HEK293T (cell line): ENCODE measurements around the gene RASA3.

Source experiments
- CTCF ChIA-PET: fragments of 350-600 bp; formaldehyde crosslinking; extraction: SDS; loops from one replicate; lab custom pipeline; 2021; ENCODE audit warnings: antibody characterized with exemption, inconsistent platforms; lab: Yijun Ruan, JAX
- POLR2A ChIA-PET: fragments of 350-600 bp; formaldehyde crosslinking; extraction: SDS; loops from one replicate; lab custom pipeline; 2020; ENCODE audit warnings: antibody characterized with exemption, inconsistent platforms; lab: Yijun Ruan, JAX
- DNase-seq: peaks from one replicate; pipeline ENCODE4 v3.0.0; 2012; ENCODE audit warnings: mixed read lengths; ENCODE audit errors: extremely low spot score
- ARNT ChIP-seq: fragments of 450-650 bp; IDR thresholded peaks from 2 replicates; pipeline ENCODE4 v1.6.1; 2017; ENCODE audit warnings: mild to moderate bottlenecking
- BHLHE40 ChIP-seq: fragments of 450-650 bp; IDR thresholded peaks from 2 replicates; pipeline ENCODE4 v1.6.1; 2016; ENCODE audit warnings: mild to moderate bottlenecking, moderate library complexity, borderline replicate concordance
- CTBP1 ChIP-seq: fragments of 450-650 bp; IDR thresholded peaks from 2 replicates; pipeline ENCODE4 v1.6.1; 2016; ENCODE audit warnings: borderline replicate concordance
- ELF4 ChIP-seq: fragments of 450-650 bp; IDR thresholded peaks from 2 replicates; pipeline ENCODE4 v1.6.1; 2017; ENCODE audit warnings: antibody characterized with exemption
- FOXA1 ChIP-seq: fragments of 450-650 bp; IDR thresholded peaks from 2 replicates; pipeline ENCODE4 v1.6.1; 2016; ENCODE audit warnings: mild to moderate bottlenecking
- FOXK2 ChIP-seq: fragments of 450-650 bp; IDR thresholded peaks from 2 replicates; pipeline ENCODE4 v1.6.1; 2016; ENCODE audit warnings: mild to moderate bottlenecking
- FOXM1 ChIP-seq: fragments of 450-650 bp; IDR thresholded peaks from 2 replicates; pipeline ENCODE4 v1.6.1; 2017; ENCODE audit warnings: mild to moderate bottlenecking, borderline replicate concordance
- HDGF ChIP-seq: fragments of 450-650 bp; IDR thresholded peaks from 2 replicates; pipeline ENCODE4 v1.6.1; 2017; ENCODE audit warnings: antibody characterized with exemption, borderline replicate concordance
- L3MBTL2 ChIP-seq: fragments of 450-650 bp; conservative IDR thresholded peaks from 2 replicates; pipeline ENCODE4 v1.6.1; 2016; ENCODE audit warnings: mild to moderate bottlenecking
- LEF1 ChIP-seq: fragments of 450-650 bp; IDR thresholded peaks from 2 replicates; pipeline ENCODE4 v1.6.1; 2017; ENCODE audit warnings: mild to moderate bottlenecking, borderline replicate concordance
- NFRKB ChIP-seq: fragments of 450-650 bp; IDR thresholded peaks from 2 replicates; pipeline ENCODE4 v1.6.1; 2016; ENCODE audit warnings: mild to moderate bottlenecking, moderate library complexity
- SP1 ChIP-seq: fragments of 450-650 bp; IDR thresholded peaks from 2 replicates; pipeline ENCODE4 v1.6.1; 2017
- SUZ12 ChIP-seq: fragments of 450-650 bp; IDR thresholded peaks from 2 replicates; pipeline ENCODE4 v1.6.1; 2016; ENCODE audit warnings: mild to moderate bottlenecking
- TARDBP ChIP-seq: fragments of 450-650 bp; IDR thresholded peaks from 2 replicates; pipeline ENCODE4 v1.6.1; 2016
- ZNF384 ChIP-seq: fragments of 450-650 bp; IDR thresholded peaks from 2 replicates; pipeline ENCODE4 v1.6.1; 2016
- TF ChIP-seq, protein P1 (sequence below): fragments of 450-650 bp; IDR thresholded peaks from 2 replicates; pipeline ENCODE4 v1.6.1; 2016

The RASA3 gene

GRCh38 chr13:114141261-114141996 lies 9.0 kb upstream of the RASA3 start:
- ChIA-PET POLR2A (no interaction called here), CTCF (no interaction called here)
- DNase-seq = no peak
- TF ChIP-seq ARNT (no peak), NFRKB (no peak), BHLHE40 (no peak)

DNA sequence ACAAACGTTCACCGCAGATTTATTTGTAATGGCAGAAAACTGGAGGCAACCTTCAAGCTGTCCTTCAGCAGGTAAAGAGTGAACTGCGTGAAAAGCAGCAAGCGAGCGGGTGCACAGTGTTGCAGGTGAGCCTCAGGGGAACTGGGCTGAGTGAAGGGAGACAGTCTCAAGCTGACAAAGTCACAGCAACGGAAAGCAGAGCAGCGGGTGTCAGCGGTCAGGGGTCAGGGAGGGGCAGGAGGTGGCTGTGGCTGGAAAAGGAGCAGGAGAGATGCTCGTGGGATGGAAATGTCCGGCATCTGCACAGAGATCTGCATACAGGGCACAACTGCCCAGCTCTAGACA lies 8.5 kb upstream of the RASA3 start:
- CTCF ChIA-PET = no interaction called here
- POLR2A ChIA-PET = no interaction called here
- TF ChIP-seq NFRKB (no peak), CTBP1 (no peak), L3MBTL2 (no peak), BHLHE40 (no peak), LEF1 (no peak), TARDBP (no peak), SP1 (no peak), HDGF (no peak), ZNF384 (no peak)
- TF ChIP-seq, protein P1, sequence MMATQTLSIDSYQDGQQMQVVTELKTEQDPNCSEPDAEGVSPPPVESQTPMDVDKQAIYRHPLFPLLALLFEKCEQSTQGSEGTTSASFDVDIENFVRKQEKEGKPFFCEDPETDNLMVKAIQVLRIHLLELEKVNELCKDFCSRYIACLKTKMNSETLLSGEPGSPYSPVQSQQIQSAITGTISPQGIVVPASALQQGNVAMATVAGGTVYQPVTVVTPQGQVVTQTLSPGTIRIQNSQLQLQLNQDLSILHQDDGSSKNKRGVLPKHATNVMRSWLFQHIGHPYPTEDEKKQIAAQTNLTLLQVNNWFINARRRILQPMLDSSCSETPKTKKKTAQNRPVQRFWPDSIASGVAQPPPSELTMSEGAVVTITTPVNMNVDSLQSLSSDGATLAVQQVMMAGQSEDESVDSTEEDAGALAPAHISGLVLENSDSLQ = no peak
- no peak for DNase-seq

DNA sequence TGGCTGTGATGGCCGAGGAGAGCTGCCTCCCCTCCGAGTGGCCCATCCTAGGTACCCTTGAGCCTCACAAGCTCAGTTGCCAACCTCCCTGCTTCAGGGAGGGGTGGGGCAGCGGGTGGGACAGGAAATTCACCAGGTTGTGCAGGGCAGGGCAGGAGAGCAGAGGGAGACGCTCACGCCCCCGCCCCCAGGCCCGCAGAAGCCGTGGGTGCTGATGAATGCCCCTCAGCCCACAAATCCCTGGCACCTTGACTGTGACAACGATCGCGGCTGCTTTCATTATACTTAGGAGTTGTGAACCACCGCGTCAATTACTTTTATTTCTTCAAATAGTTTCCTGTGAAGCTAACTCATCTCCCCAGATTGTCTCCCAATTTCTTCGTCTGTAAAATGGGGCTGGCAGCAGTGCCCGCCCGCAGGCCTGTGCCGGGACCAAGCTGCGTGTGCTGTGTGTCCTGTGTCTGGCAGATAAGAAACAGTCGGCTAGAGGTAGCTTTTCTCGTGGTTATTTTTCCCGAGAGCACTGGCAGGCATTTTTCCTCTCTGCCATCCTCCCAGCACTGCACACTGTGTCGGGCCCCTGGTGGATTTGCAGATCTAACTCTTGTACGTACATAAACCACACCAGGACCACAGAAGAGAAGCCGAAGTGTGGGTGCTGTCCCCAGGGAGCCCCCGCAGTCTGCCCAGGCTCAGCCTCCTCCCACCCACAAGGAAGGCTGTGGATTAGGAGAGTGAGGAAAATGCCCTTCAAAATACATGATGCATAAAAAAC lies 7.9 kb upstream of the RASA3 start:
- TF ChIP-seq CTBP1 (no peak), BHLHE40 (no peak), ZNF384 (no peak), LEF1 (no peak), FOXM1 (no peak), L3MBTL2 (no peak), SUZ12 (no peak), HDGF (no peak), ARNT (no peak), ELF4 (no peak), TARDBP (no peak), FOXA1 (no peak), SP1 (no peak)
- CTCF ChIA-PET = no interaction called here
- POLR2A ChIA-PET = no interaction called here
- no peak for DNase-seq

DNA sequence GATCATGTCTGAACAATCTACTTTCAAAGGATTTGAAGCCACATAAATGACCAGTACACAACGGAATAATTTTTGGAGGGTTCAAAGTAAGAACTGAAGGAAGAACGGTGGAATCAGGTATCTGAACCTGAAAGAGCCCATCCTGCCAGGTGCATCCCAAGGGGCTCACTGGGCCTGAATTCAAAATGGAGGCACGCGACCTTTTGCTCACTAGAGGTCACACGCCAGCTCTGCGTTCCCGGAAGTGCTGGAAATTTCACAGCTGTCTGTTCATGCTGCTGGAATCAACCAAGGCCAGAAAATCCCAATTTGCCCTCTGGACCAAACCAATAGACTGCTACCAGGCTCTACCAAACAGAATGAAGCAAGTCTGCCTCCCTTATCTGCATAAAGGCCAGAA lies 4.2 kb upstream of the RASA3 start:
- DNase-seq = no peak
- ChIA-PET CTCF (no interaction called here), POLR2A (no interaction called here)
- TF ChIP-seq LEF1 = no peak
- TF ChIP-seq SP1 = no peak
- TF ChIP-seq FOXM1 = no peak
- no peak for TF ChIP-seq TARDBP
- TF ChIP-seq ZNF384 = no peak
- no peak for TF ChIP-seq FOXK2
- TF ChIP-seq, protein P1 = no peak
- no peak for TF ChIP-seq CTBP1
- TF ChIP-seq FOXA1 = no peak
- TF ChIP-seq BHLHE40 = no peak
- no peak for TF ChIP-seq L3MBTL2
- TF ChIP-seq ARNT = no peak
- TF ChIP-seq SUZ12 = no peak
- no peak for TF ChIP-seq HDGF
- no peak for TF ChIP-seq ELF4
- TF ChIP-seq NFRKB = no peak

GRCh38 chr13:114135731-114136171 lies 3.3 kb upstream of the RASA3 start:
- DNase-seq = no peak
- no peak for TF ChIP-seq FOXM1
- no peak for TF ChIP-seq CTBP1
- no peak for TF ChIP-seq ELF4
- no peak for TF ChIP-seq SP1
- TF ChIP-seq BHLHE40 = no peak
- no peak for TF ChIP-seq FOXA1
- TF ChIP-seq ZNF384 = no peak
- no peak for TF ChIP-seq TARDBP
- TF ChIP-seq ARNT = no peak
- TF ChIP-seq, protein P1 = no peak
- TF ChIP-seq FOXK2 = no peak
- no peak for TF ChIP-seq L3MBTL2
- TF ChIP-seq HDGF = no peak
- no peak for TF ChIP-seq SUZ12
- TF ChIP-seq LEF1 = no peak
- TF ChIP-seq NFRKB = no peak
- ChIA-PET CTCF (no interaction called here), POLR2A (no interaction called here)

DNA sequence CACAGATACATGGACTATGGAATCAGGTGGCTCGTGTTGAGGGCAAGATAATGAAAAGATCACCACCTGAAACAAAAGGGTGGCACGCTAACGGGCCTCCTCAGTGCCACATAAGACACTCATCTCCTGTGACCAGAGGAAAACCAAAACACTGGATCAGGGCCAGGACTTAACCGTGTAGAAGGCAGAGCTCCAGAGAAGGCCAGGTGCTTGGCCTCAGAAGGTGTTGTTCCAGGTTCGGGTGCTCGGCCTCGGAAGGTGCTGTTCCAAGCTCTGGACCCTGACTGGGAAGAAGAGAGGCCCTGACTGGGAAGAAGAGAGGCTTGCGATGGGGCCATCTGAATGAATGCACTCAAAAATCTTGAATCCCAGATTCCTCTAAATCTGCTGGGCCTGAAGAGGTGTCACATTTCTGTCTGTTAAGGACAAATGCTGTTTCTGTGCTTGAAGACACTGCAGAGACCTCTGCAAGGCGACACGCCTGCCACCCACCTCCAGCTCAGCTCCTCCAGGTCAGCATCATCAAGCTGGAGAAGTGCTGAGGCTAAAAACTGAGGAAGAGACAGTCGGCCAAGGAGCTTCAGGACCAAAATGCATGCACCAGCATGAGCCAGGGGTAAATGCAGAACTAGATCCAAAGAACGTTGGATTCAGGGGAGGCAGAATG lies 2.7 kb upstream of the RASA3 start:
- no peak for DNase-seq
- ChIA-PET POLR2A (no interaction called here), CTCF (no interaction called here)
- TF ChIP-seq BHLHE40 (no peak), FOXM1 (no peak), TARDBP (no peak), ELF4 (no peak), ZNF384 (no peak), LEF1 (no peak), SUZ12 (no peak), HDGF (no peak), FOXK2 (no peak), L3MBTL2 (no peak)
